H1 (cell line): ENCODE data around the gene CFAP54. TPM values are rescaled to one million over a fixed set of nuclear protein-coding genes. Genes with fewer than 3 reads are reported as not detected.

Experiments
- BACH1 ChIP-seq: IDR thresholded peaks from 2 replicates; pipeline ENCODE4 v1.6.1; 2012; ENCODE audit warnings: low read length, improper control_type of control experiment
- SIRT6 ChIP-seq: IDR thresholded peaks from one replicate; pipeline ENCODE4 v1.7.1; 2012; ENCODE audit warnings: low read length, inconsistent platforms
- TCF12 ChIP-seq: IDR thresholded peaks from 2 replicates; pipeline ENCODE4 v1.6.1; 2011; ENCODE audit warnings: low read depth, mild to moderate bottlenecking, low read length
- polyA plus RNA-seq, 7 experiments: library from polyadenylated mRNA; depleted of rRNA in 3 of 7; stranded (reverse) in 5 of 7; unstranded in 2 of 7; fragments of >200 nt in 5 of 7; fragments of 200-250 nt in 2 of 7; gene quantifications; 1 replicate in 5 of 7; 2 replicates in 1 of 7; 4 replicates in 1 of 7; pipeline versions ENCODE4 v1.2.1 to v1.2.3, GENCODE V29; 2011 to 2013; ENCODE audit warnings: missing spikeins in 2 of 7, mixed read lengths in 2 of 7
- total RNA-seq: library from RNA; stranded (reverse); fragmentation: NEBNext Ultra II Directional; extraction: Animal tissue kit (Norgen Biotek cat#: 25700); gene quantifications from 2 replicates; pipeline ENCODE4 v1.2.1, GENCODE V29; 2021

Gene CFAP54
- total and polyA plus RNA-seq, 2 of the 8 experiments (the other 6 are each of a cell fraction or from before 2014, with no cell fraction given): 0.17 to 0.33 TPM

GRCh38 chr12:96465896-96466295 is 23.5 kb upstream of the CFAP54 start (continued):
- TF ChIP-seq TCF12 (no peak), SIRT6 (no peak), BACH1 (no peak)
